Neural progenitor cell (in vitro differentiated cells): ENCODE results near the gene RNF14.

Experiments used
- CTCF ChIP-seq: fragments of 200-600 bp; sonication (generic); IDR thresholded peaks from 2 replicates; pipeline ENCODE4 v1.5.1; 2017; ENCODE audit warnings: antibody characterized with exemption, mild to moderate bottlenecking
- EZH2 ChIP-seq: fragments of 200-600 bp; sonication (generic); IDR thresholded peaks from 2 replicates; pipeline ENCODE4 v1.6.1; 2017; ENCODE audit warnings: antibody characterized with exemption, mild to moderate bottlenecking, moderate library complexity
- EZH2phosphoT487 ChIP-seq: fragments of 200-600 bp; sonication (generic); IDR thresholded peaks from 2 replicates; pipeline ENCODE4 v1.6.1; 2017; ENCODE audit warnings: antibody characterized with exemption

- no peak for TF ChIP-seq CTCF
- no peak for TF ChIP-seq EZH2
- no peak for TF ChIP-seq EZH2phosphoT487
Observed at GRCh38 chr5:141966963-141967333, 2.0 kb upstream of the RNF14 start.
